ENCODE measurements around the gene STX18.
"Not testable (repeated sequence)": the region's sequence is repeated elsewhere in the genome, so short reads cannot be mapped to it uniquely, and the experiment has no call there.

STX18 gene

GRCh38 chr4:4554234-4554633, 12.4 kb upstream of the STX18 start:
- DNase-seq (ENCODE audit: low spot score) = no peak

- not testable (repeated sequence) for DNase-seq (ENCODE audit: low spot score)
These were observed 10.2 kb upstream of the STX18 start for GRCh38 chr4:4552042-4552441.

GRCh38 chr4:4550161-4550560, 8.3 kb upstream of the STX18 start:
- DNase-seq (ENCODE audit: low spot score) = not testable (repeated sequence)

- DNase-seq (ENCODE audit: low spot score) = no peak
These were observed 7.7 kb upstream of the STX18 start for GRCh38 chr4:4549534-4549933.

- DNase-seq (ENCODE audit: low spot score) = no peak
These were observed 1.1 kb upstream of the STX18 start for GRCh38 chr4:4542774-4543485.

GRCh38 chr4:4541040-4541631, 712 bp downstream of the STX18 start:
- DNase-seq (ENCODE audit: low spot score) = peak; percentile 48

GRCh38 chr4:4539481-4539880, 2.4 kb downstream of the STX18 start:
- DNase-seq (ENCODE audit: low spot score) = no peak

- DNase-seq (ENCODE audit: low spot score) = no peak
These were observed 6.3 kb downstream of the STX18 start for GRCh38 chr4:4535590-4535989.

- DNase-seq (ENCODE audit: low spot score) = no peak
These were observed 7.2 kb downstream of the STX18 start for GRCh38 chr4:4534515-4535145.

GRCh38 chr4:4533461-4534169, 8.2 kb downstream of the STX18 start:
- DNase-seq (ENCODE audit: low spot score) = no peak

GRCh38 chr4:4532371-4533154, 9.3 kb downstream of the STX18 start:
- DNase-seq (ENCODE audit: low spot score) = no peak

- DNase-seq (ENCODE audit: low spot score) = no peak
These were observed 12.5 kb downstream of the STX18 start for GRCh38 chr4:4529392-4529791.

- no peak for DNase-seq (ENCODE audit: low spot score)
These were observed 15.4 kb downstream of the STX18 start for GRCh38 chr4:4526401-4526800.

- peak; percentile 5 for DNase-seq (ENCODE audit: low spot score)
These were observed 17.5 kb downstream of the STX18 start for GRCh38 chr4:4524364-4524763.

- DNase-seq (ENCODE audit: low spot score) = no peak
These were observed 20.1 kb downstream of the STX18 start for GRCh38 chr4:4521731-4522130.

GRCh38 chr4:4521136-4521535, 20.7 kb downstream of the STX18 start:
- no peak for DNase-seq (ENCODE audit: low spot score)

- no peak for DNase-seq (ENCODE audit: low spot score)
These were observed 22.5 kb downstream of the STX18 start for GRCh38 chr4:4519297-4519894.

- DNase-seq (ENCODE audit: low spot score) = no peak
These were observed 23.1 kb downstream of the STX18 start for GRCh38 chr4:4518747-4519146.

GRCh38 chr4:4514786-4515185, 27.1 kb downstream of the STX18 start:
- DNase-seq (ENCODE audit: low spot score) = no peak

- no peak for DNase-seq (ENCODE audit: low spot score)
These were observed 29.6 kb downstream of the STX18 start for GRCh38 chr4:4512282-4512681.

- DNase-seq (ENCODE audit: low spot score) = not testable (repeated sequence)
These were observed 31.2 kb downstream of the STX18 start for GRCh38 chr4:4510641-4511040.

GRCh38 chr4:4509521-4509920, 32.3 kb downstream of the STX18 start:
- DNase-seq (ENCODE audit: low spot score) = no peak
